Transverse colon (tissue), 4 donors: ENCODE data around the gene TOR1B.

ENCODE experiments used
- CTCF ChIP-seq, 5 experiments: fragments of 200-600 bp in 3 of 5; fragments of 450-650 bp in 2 of 5; sonication (generic) in 3 of 5; IDR thresholded peaks; 1 replicate in 2 of 5; 2 replicates in 3 of 5; pipeline ENCODE4 v1.5.1; 2016 to 2017; ENCODE audit warnings: antibody characterized with exemption in 5 of 5, inconsistent platforms in 3 of 5, mild to moderate bottlenecking in 2 of 5, moderate library complexity in 1 of 5
- POLR2A ChIP-seq: fragments of 450-650 bp; IDR thresholded peaks from one replicate; pipeline ENCODE4 v1.6.1; 2016; ENCODE audit warnings: antibody characterized with exemption, mild to moderate bottlenecking, moderate library complexity
- POLR2AphosphoS5 ChIP-seq, 3 donors: sonication (generic); formaldehyde crosslinking; IDR thresholded peaks; one replicate each; pipeline ENCODE4 v1.6.1; 2016; ENCODE audit warnings: antibody characterized with exemption in 3 of 3

- TF ChIP-seq CTCF (IDR thresholded peaks at IDR 0.05) (no peak), POLR2A (no peak), POLR2AphosphoS5 (IDR thresholded peaks at IDR 0.05) (no peak)
Measured at GRCh38 chr9:129845373-129845772, 42.4 kb downstream of the TOR1B start.
